Fibroblast of lung (primary cell): ENCODE data around the gene ZNF559. TPM values are rescaled to one million over a fixed set of nuclear protein-coding genes. Genes with fewer than 3 reads are reported as not detected.
A peak's percentile ranks its signal among the peaks of the same experiment; 100 is the strongest.

Experiments used
- DNase-seq, 2 donors: peaks; one replicate each; pipeline versions ENCODE4 v3.0.0 to v3.0.0-alpha.2; 2010; ENCODE audit warnings: low read depth in 2 of 2
- H2AFZ ChIP-seq: 2 replicates; pipeline ENCODE4 v1.5.1; 2012; ENCODE audit warnings: low read length, control low read depth, inconsistent platforms
- H3K27ac ChIP-seq: 2 replicates; pipeline ENCODE4 v1.5.1; 2011; ENCODE audit warnings: low read length, control low read depth; ENCODE audit not compliant: insufficient read depth
- H3K27me3 ChIP-seq: 2 replicates; pipeline ENCODE4 v1.5.1; 2011; ENCODE audit warnings: mild to moderate bottlenecking, low read length; ENCODE audit not compliant: control insufficient read depth, insufficient read depth
- H3K36me3 ChIP-seq: 2 replicates; pipeline ENCODE4 v1.5.1; 2011; ENCODE audit warnings: low read length; ENCODE audit not compliant: control insufficient read depth, insufficient read depth
- H3K4me1 ChIP-seq: 2 replicates; pipeline ENCODE4 v1.5.1; 2011; ENCODE audit warnings: low read length; ENCODE audit not compliant: control insufficient read depth, insufficient read depth; ENCODE audit errors: extremely low read depth
- H3K4me2 ChIP-seq: 2 replicates; pipeline ENCODE4 v1.5.1; 2011; ENCODE audit warnings: low read length, control low read depth; ENCODE audit not compliant: insufficient read depth; ENCODE audit errors: extremely low read depth
- H3K4me3 ChIP-seq, 4 experiments: fragments of 200-600 bp in 1 of 4; sonication (generic) in 1 of 4; replicated peaks in 1 of 4; 2 replicates each; pipeline ENCODE4 v1.5.1; 2011 to 2016; ENCODE audit warnings: low read length in 4 of 4, low read depth in 3 of 4, mild to moderate bottlenecking in 3 of 4, control low read depth in 2 of 4, inconsistent platforms in 1 of 4, mixed read lengths in 1 of 4; ENCODE audit not compliant: insufficient read depth in 1 of 4; ENCODE audit errors: control extremely low read depth in 1 of 4
- H3K79me2 ChIP-seq: 2 replicates; pipeline ENCODE4 v1.5.1; 2012; ENCODE audit warnings: mild to moderate bottlenecking, low read length, inconsistent platforms; ENCODE audit not compliant: control insufficient read depth, insufficient read depth
- H3K9ac ChIP-seq: 2 replicates; pipeline ENCODE4 v1.5.1; 2011; ENCODE audit warnings: mild to moderate bottlenecking, low read length, control low read depth; ENCODE audit not compliant: insufficient read depth
- H3K9me3 ChIP-seq: 2 replicates; pipeline ENCODE4 v1.5.1; 2012; ENCODE audit warnings: low read depth, low read length; ENCODE audit not compliant: control insufficient read depth, insufficient read depth
- H4K20me1 ChIP-seq: 2 replicates; pipeline ENCODE4 v1.5.1; 2011; ENCODE audit warnings: low read length; ENCODE audit not compliant: control insufficient read depth, insufficient read depth; ENCODE audit errors: extremely low read depth
- EZH2 ChIP-seq: IDR thresholded peaks from 2 replicates; pipeline ENCODE4 v1.5.1; 2012; ENCODE audit warnings: low read length, control low read depth, mild to moderate bottlenecking; ENCODE audit errors: missing control alignments
- polyA plus RNA-seq, 2 donors: library from polyadenylated mRNA; depleted of rRNA in 1 of 2; stranded (reverse) in 1 of 2; unstranded in 1 of 2; fragments of >200 nt; gene quantifications; 2 replicates each; pipeline ENCODE4 v1.2.1, GENCODE V29; 2011 to 2012; ENCODE audit warnings: missing spikeins in 1 of 2
- total RNA-seq: library from RNA; depleted of rRNA; stranded (reverse); fragments of >200 nt; gene quantifications from 2 replicates; pipeline ENCODE4 v1.2.1, GENCODE V29; 2014
- TF ChIP-seq, protein P1 (sequence below), 2 donors: IDR thresholded peaks in 1 of 2; conservative IDR thresholded peaks in 1 of 2; 1 replicate in 1 of 2; 2 replicates in 1 of 2; pipeline ENCODE4 v1.5.1; 2011 to 2012; ENCODE audit warnings: low read length in 2 of 2, control low read depth in 1 of 2, inconsistent platforms in 1 of 2, low read depth in 1 of 2, mild to moderate bottlenecking in 1 of 2

ZNF559 gene
- total and polyA plus RNA-seq, 2 donors (not counting 1 experiment from before 2014, with no cell fraction given) = 15.6 to 19.8 TPM

DNA sequence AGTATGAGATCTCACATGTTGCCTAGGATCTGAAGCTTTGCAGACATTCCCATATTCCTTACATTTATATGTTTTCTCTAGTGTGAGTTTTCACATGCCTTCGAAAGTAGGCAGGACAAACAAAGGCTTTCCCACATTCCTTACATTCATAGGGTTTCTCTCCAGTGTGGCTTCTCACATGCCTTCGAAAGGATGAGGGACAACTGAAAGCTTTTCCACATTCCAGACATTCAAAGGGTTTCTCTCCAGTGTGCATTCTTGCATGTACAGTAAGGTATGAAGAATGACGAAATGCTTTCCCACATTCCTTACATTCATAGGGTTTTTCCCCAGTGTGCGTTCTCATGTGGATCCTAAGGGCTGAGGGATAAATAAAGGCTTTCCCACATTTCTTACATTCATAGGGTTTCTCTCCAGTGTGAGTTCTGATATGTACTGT, 28.5 kb upstream of the ZNF559 start:
- Histone ChIP-seq H4K20me1 (no peaks in the 10 kb centered on the region), H3K36me3 (peaks cover 2% of the 10 kb centered on the region), H3K4me3 (no peak overlapping the region), H3K9me3 (peaks cover 2% of the 10 kb centered on the region), H3K27ac (no peak overlapping the region), H3K9ac (no peak overlapping the region), H3K79me2 (no peaks in the 10 kb centered on the region), H3K4me2 (no peak overlapping the region), H3K27me3 (no peaks in the 10 kb centered on the region), H2AFZ (no peak overlapping the region), H3K4me1 (no peaks in the 10 kb centered on the region)
- no peak for TF ChIP-seq EZH2
- TF ChIP-seq, protein P1, sequence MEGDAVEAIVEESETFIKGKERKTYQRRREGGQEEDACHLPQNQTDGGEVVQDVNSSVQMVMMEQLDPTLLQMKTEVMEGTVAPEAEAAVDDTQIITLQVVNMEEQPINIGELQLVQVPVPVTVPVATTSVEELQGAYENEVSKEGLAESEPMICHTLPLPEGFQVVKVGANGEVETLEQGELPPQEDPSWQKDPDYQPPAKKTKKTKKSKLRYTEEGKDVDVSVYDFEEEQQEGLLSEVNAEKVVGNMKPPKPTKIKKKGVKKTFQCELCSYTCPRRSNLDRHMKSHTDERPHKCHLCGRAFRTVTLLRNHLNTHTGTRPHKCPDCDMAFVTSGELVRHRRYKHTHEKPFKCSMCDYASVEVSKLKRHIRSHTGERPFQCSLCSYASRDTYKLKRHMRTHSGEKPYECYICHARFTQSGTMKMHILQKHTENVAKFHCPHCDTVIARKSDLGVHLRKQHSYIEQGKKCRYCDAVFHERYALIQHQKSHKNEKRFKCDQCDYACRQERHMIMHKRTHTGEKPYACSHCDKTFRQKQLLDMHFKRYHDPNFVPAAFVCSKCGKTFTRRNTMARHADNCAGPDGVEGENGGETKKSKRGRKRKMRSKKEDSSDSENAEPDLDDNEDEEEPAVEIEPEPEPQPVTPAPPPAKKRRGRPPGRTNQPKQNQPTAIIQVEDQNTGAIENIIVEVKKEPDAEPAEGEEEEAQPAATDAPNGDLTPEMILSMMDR (conservative IDR thresholded peaks at IDR 0.05 in 1 of 2, IDR thresholded peaks at IDR 0.05 in 1 of 2; ENCODE audit: low read depth in 1 of 2, low read length in 2 of 2) = no peak
- peak in 1 of 2 donors; percentile 18 for DNase-seq

DNA sequence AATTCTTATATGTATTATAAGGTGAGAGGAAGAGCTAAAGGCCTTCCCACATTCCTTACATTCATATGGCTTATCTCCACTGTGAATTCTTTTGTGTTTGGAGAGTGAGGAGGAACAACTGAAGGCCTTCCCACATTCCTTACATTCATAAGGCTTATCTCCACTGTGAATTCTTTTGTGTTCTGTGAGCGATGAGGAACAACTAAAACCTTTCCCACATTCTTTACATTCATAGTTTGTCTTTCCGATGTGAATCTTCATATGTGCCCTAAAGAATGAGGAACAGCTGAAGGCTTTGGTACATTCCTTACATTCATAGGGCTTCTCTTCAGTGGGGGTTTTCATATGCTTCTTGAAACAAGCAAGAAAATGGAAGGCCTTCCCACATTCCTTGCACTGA, 27.6 kb upstream of the ZNF559 start:
- Histone ChIP-seq H4K20me1 (no peaks in the 10 kb centered on the region), H3K9ac (no peak overlapping the region), H3K9me3 (peaks cover 2% of the 10 kb centered on the region), H3K27ac (no peak overlapping the region), H3K79me2 (no peaks in the 10 kb centered on the region), H2AFZ (no peak overlapping the region), H3K4me3 (no peak overlapping the region), H3K4me2 (no peak overlapping the region), H3K36me3 (peaks cover 5% of the 10 kb centered on the region), H3K4me1 (no peaks in the 10 kb centered on the region), H3K27me3 (no peaks in the 10 kb centered on the region)
- no peak for TF ChIP-seq EZH2
- TF ChIP-seq, protein P1 (conservative IDR thresholded peaks at IDR 0.05 in 1 of 2, IDR thresholded peaks at IDR 0.05 in 1 of 2; ENCODE audit: low read depth in 1 of 2, low read length in 2 of 2) = no peak
- DNase-seq = peak in 1 of 2 donors; percentile 26

DNA sequence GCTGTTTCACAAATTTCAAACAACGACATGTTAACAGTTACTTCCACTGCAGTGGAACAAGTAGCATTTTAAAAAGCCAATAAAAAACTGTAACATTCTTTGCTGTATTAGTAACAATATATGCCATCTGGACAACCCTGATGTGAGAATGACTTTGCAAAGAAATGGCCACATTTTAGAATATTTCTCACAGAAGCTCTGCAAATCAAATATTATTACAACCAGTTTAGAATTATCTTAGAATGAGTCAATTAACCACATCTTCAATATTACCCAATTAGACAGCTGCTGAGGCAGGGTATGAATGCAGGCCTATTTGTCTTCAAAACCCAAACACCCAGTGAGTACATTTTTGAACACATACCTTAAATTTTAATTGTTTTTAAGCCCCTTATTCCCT, 17.5 kb upstream of the ZNF559 start:
- no peak overlapping the region for H3K4me2 ChIP-seq
- H3K4me3 ChIP-seq = no peak overlapping the region
- H4K20me1 ChIP-seq = no peaks in the 10 kb centered on the region
- H3K27me3 ChIP-seq = no peaks in the 10 kb centered on the region
- TF ChIP-seq EZH2 = no peak
- TF ChIP-seq, protein P1 (conservative IDR thresholded peaks at IDR 0.05 in 1 of 2, IDR thresholded peaks at IDR 0.05 in 1 of 2; ENCODE audit: low read depth in 1 of 2, low read length in 2 of 2) = no peak
- DNase-seq = peak; percentile 45 to 97
- H3K9ac ChIP-seq = no peak overlapping the region
- H3K27ac ChIP-seq = peak overlapping the region; percentile 65
- H3K9me3 ChIP-seq = no peaks in the 10 kb centered on the region
- peaks cover 4% of the 10 kb centered on the region for H3K79me2 ChIP-seq
- H3K36me3 ChIP-seq = peaks cover 8% of the 10 kb centered on the region
- H3K4me1 ChIP-seq = no peaks in the 10 kb centered on the region
- no peak overlapping the region for H2AFZ ChIP-seq
